Fibroblast of lung (primary cell): ENCODE data around the gene PGLYRP4. TPM values are rescaled to one million over a fixed set of nuclear protein-coding genes. Genes with fewer than 3 reads are reported as not detected.

Experiments used
- DNase-seq, 2 donors: peaks; one replicate each; pipeline versions ENCODE4 v3.0.0 to v3.0.0-alpha.2; 2010; ENCODE audit warnings: low read depth in 2 of 2
- H2AFZ ChIP-seq: 2 replicates; pipeline ENCODE4 v1.5.1; 2012; ENCODE audit warnings: low read length, control low read depth, inconsistent platforms
- H3K27ac ChIP-seq: 2 replicates; pipeline ENCODE4 v1.5.1; 2011; ENCODE audit warnings: low read length, control low read depth; ENCODE audit not compliant: insufficient read depth
- H3K27me3 ChIP-seq: 2 replicates; pipeline ENCODE4 v1.5.1; 2011; ENCODE audit warnings: mild to moderate bottlenecking, low read length; ENCODE audit not compliant: control insufficient read depth, insufficient read depth
- H3K36me3 ChIP-seq: 2 replicates; pipeline ENCODE4 v1.5.1; 2011; ENCODE audit warnings: low read length; ENCODE audit not compliant: control insufficient read depth, insufficient read depth
- H3K4me1 ChIP-seq: 2 replicates; pipeline ENCODE4 v1.5.1; 2011; ENCODE audit warnings: low read length; ENCODE audit not compliant: control insufficient read depth, insufficient read depth; ENCODE audit errors: extremely low read depth
- H3K4me2 ChIP-seq: 2 replicates; pipeline ENCODE4 v1.5.1; 2011; ENCODE audit warnings: low read length, control low read depth; ENCODE audit not compliant: insufficient read depth; ENCODE audit errors: extremely low read depth
- H3K4me3 ChIP-seq, 4 experiments: fragments of 200-600 bp in 1 of 4; sonication (generic) in 1 of 4; replicated peaks in 1 of 4; 2 replicates each; pipeline ENCODE4 v1.5.1; 2011 to 2016; ENCODE audit warnings: low read length in 4 of 4, low read depth in 3 of 4, mild to moderate bottlenecking in 3 of 4, control low read depth in 2 of 4, inconsistent platforms in 1 of 4, mixed read lengths in 1 of 4; ENCODE audit not compliant: insufficient read depth in 1 of 4; ENCODE audit errors: control extremely low read depth in 1 of 4
- H3K79me2 ChIP-seq: 2 replicates; pipeline ENCODE4 v1.5.1; 2012; ENCODE audit warnings: mild to moderate bottlenecking, low read length, inconsistent platforms; ENCODE audit not compliant: control insufficient read depth, insufficient read depth
- H3K9ac ChIP-seq: 2 replicates; pipeline ENCODE4 v1.5.1; 2011; ENCODE audit warnings: mild to moderate bottlenecking, low read length, control low read depth; ENCODE audit not compliant: insufficient read depth
- H3K9me3 ChIP-seq: 2 replicates; pipeline ENCODE4 v1.5.1; 2012; ENCODE audit warnings: low read depth, low read length; ENCODE audit not compliant: control insufficient read depth, insufficient read depth
- H4K20me1 ChIP-seq: 2 replicates; pipeline ENCODE4 v1.5.1; 2011; ENCODE audit warnings: low read length; ENCODE audit not compliant: control insufficient read depth, insufficient read depth; ENCODE audit errors: extremely low read depth
- CTCF ChIP-seq, 2 donors: IDR thresholded peaks in 1 of 2; conservative IDR thresholded peaks in 1 of 2; 1 replicate in 1 of 2; 2 replicates in 1 of 2; pipeline ENCODE4 v1.5.1; 2011 to 2012; ENCODE audit warnings: low read length in 2 of 2, control low read depth in 1 of 2, inconsistent platforms in 1 of 2, low read depth in 1 of 2, mild to moderate bottlenecking in 1 of 2
- EZH2 ChIP-seq: IDR thresholded peaks from 2 replicates; pipeline ENCODE4 v1.5.1; 2012; ENCODE audit warnings: low read length, control low read depth, mild to moderate bottlenecking; ENCODE audit errors: missing control alignments
- polyA plus RNA-seq, 2 donors: library from polyadenylated mRNA; depleted of rRNA in 1 of 2; stranded (reverse) in 1 of 2; unstranded in 1 of 2; fragments of >200 nt; gene quantifications; 2 replicates each; pipeline ENCODE4 v1.2.1, GENCODE V29; 2011 to 2012; ENCODE audit warnings: missing spikeins in 1 of 2
- total RNA-seq: library from RNA; depleted of rRNA; stranded (reverse); fragments of >200 nt; gene quantifications from 2 replicates; pipeline ENCODE4 v1.2.1, GENCODE V29; 2014

Gene PGLYRP4
- total and polyA plus RNA-seq, 2 donors (not counting 1 experiment from before 2014, with no cell fraction given): not detected

DNA sequence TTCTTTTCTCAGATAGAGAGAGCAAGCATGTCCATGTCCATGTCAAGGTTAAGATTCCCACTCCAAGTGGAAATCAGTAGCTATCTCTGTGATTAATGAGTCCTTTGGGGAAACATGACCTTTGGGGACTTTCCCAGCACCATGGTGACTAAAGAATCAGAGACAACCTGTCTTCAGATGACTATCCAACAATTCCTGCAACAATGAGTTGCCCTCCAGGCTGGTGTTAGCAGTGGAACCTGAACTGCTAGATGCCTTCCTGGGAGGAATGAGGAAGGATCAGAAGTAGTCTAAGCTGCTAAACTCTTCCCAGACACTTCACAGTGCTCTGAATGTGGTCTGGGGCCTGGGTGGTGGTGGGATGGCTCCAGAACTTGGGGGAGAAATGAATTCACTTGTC lies 15.5 kb upstream of the PGLYRP4 start:
- H3K27me3 ChIP-seq: peaks cover 9% of the 10 kb centered on the region
- H3K9ac ChIP-seq: no peak overlapping the region
- H3K9me3 ChIP-seq: no peaks in the 10 kb centered on the region
- no peaks in the 10 kb centered on the region for H3K36me3 ChIP-seq
- no peak overlapping the region for H3K27ac ChIP-seq
- no peaks in the 10 kb centered on the region for H3K4me1 ChIP-seq
- no peak overlapping the region for H3K4me2 ChIP-seq
- TF ChIP-seq EZH2: no peak
- no peak for DNase-seq
- no peak overlapping the region for H2AFZ ChIP-seq
- H3K79me2 ChIP-seq: no peaks in the 10 kb centered on the region
- H3K4me3 ChIP-seq: no peak overlapping the region
- no peaks in the 10 kb centered on the region for H4K20me1 ChIP-seq

- Histone ChIP-seq H4K20me1 (no peaks in the 10 kb centered on the region), H2AFZ (no peak overlapping the region), H3K27ac (no peak overlapping the region), H3K36me3 (no peaks in the 10 kb centered on the region), H3K79me2 (no peaks in the 10 kb centered on the region), H3K4me2 (no peak overlapping the region), H3K4me3 (no peak overlapping the region), H3K9me3 (no peaks in the 10 kb centered on the region), H3K27me3 (peaks cover 9% of the 10 kb centered on the region), H3K9ac (no peak overlapping the region), H3K4me1 (no peaks in the 10 kb centered on the region)
- no peak for DNase-seq
- TF ChIP-seq CTCF (conservative IDR thresholded peaks at IDR 0.05 in 1 of 2, IDR thresholded peaks at IDR 0.05 in 1 of 2; ENCODE audit: low read depth in 1 of 2, low read length in 2 of 2) (no peak), EZH2 (no peak)
Observed at GRCh38 chr1:153363641-153364040, 15.0 kb upstream of the PGLYRP4 start.

DNA sequence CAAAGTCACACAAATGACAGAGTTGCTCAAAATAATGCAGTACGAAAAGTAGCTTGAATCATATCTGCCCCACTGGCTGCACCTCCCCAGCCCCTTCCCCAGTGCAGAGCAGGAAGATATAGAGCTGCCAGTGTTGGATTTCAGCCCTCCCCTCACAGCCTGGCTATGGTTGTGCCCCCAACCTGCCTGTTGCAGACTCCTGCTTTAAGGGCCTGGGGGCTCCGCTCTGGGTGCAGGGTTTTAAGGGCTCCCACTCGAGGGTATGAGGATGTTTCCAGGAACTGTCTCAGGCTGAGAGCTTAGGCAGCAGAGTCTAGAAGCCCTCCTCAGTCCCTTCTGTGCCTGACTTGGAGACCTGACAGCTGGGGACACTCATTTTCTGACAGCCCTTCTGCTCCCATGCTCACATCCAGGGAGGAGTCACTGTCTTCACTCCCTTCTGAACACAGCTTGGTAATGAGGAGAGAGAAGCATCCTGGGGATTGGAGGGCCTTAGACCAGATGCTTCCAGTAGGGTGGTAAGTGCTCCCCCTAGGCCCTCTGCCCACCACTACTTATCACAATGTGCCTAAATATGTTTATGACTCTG lies 13.6 kb upstream of the PGLYRP4 start:
- Histone ChIP-seq H3K4me1 (no peaks in the 10 kb centered on the region), H3K4me2 (no peak overlapping the region), H3K27me3 (peaks cover 7% of the 10 kb centered on the region), H2AFZ (no peak overlapping the region), H3K27ac (no peak overlapping the region), H3K4me3 (no peak overlapping the region), H3K79me2 (no peaks in the 10 kb centered on the region), H4K20me1 (no peaks in the 10 kb centered on the region), H3K9ac (no peak overlapping the region), H3K9me3 (no peaks in the 10 kb centered on the region), H3K36me3 (no peaks in the 10 kb centered on the region)
- DNase-seq: no peak
- TF ChIP-seq CTCF (conservative IDR thresholded peaks at IDR 0.05 in 1 of 2, IDR thresholded peaks at IDR 0.05 in 1 of 2; ENCODE audit: low read depth in 1 of 2, low read length in 2 of 2) (no peak), EZH2 (no peak)
